EH (cell line): ENCODE data around the gene TET1.
"Not testable (repeated sequence)": the region's sequence is repeated elsewhere in the genome, so short reads cannot be mapped to it uniquely, and the experiment has no call there.

Experiments
- DNase-seq: peaks from one replicate; pipeline ENCODE4 v3.0.0-alpha.2; 2015; ENCODE audit warnings: low read depth

Gene TET1

DNA sequence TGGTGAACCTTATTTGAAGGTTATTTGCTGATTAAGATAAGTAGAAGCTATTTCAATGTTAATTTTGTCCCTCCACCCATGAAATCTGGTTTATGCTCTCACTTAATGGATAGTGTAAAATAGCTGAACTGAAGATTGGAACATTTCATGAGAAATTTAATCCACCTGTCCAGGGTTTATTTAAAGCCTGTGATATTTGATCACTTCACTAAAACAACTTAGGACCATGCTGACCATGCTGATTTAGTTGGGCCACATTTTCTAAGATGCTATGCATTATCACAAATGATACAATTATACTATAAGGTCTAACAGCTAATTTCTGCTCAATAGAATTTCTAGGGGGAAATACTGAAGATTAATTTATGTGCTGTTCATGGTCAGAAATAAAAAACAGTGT is 53.8 kb downstream of the TET1 start:
- not testable (repeated sequence) for DNase-seq

DNA sequence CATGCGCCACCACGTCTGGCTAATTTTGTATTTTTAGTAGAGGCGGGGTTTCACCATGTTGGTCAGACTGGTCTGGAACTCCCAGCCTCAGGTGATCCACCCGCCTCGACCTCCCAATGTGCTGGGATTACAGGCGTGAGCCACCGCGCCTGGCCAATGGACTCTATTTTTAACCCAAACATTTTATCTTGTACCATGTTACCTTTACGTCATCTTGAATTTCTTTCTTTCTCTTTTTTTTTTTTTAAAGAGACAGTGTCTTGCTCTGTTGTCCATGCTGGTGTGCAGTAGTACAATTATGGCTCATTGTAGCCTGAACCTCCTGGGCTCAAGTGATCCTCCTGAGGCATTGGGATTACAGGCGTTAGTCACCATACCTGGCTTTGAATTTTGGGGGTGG is 57.6 kb downstream of the TET1 start:
- not testable (repeated sequence) for DNase-seq

DNA sequence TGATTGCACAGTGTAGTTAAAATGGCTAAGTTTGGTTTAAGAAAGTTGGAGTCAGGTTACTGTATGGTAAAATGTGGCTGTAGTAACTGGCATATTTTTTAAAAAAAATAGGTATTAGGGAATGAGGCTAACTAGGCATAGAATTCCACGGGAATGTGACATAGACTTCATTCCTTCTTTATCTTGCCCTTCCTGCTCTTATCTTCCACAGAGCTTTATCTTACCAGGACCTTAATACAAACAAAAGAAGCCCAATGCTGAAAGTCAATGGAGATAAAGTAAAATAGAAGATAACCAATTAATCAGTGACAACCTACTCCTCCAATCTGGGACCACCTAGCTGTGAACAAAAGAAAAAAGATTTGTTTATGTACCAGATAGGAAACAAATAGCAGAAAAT is 58.1 kb downstream of the TET1 start:
- DNase-seq = no peak

DNA sequence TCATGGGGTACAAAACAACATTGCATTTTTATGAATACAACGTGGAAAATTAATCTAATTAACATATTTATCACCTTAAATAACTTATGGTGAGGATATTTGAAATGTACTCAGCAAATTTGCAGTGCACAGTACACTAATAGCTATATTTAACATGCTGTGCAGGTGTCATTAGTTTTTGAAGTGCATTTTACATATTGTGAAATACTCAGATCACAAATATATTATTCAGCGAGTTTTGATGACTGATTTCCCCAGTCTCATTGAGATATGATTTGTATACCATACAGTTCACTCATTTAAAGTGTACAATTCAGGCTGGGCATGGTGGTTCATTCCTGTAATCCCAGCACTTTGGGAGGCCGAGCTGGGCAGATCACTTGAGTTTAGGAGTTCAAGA is 59.5 kb downstream of the TET1 start:
- no peak for DNase-seq

DNA sequence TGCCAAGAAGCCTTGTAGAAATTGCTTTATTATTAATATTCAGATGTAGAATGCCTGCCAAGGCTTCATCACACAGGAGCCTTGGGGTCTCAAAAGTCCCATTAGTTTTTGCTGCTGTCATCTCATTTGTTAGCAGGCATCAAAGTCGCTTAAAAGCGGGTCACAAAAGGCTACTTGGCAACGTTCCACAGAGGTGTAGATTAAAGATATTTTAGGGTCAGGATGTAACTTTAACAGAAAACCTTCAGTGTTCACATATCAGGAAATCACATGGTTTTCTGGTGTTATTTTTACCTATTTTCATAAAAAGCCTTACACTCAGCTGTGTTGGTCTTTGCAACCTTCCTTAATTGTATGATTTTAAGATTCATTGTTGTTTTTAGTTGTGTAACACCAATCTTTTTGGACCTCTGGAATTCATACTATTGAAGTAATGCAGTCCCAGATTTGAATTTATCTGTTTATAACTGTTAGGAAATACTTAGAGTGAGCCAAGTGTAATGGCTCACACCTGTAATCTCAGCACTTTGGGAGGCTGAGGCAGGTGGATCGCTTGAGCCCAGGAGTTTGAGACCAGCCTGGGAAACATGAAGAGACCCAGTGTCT is 65.3 kb downstream of the TET1 start:
- peak; percentile 28 for DNase-seq

DNA sequence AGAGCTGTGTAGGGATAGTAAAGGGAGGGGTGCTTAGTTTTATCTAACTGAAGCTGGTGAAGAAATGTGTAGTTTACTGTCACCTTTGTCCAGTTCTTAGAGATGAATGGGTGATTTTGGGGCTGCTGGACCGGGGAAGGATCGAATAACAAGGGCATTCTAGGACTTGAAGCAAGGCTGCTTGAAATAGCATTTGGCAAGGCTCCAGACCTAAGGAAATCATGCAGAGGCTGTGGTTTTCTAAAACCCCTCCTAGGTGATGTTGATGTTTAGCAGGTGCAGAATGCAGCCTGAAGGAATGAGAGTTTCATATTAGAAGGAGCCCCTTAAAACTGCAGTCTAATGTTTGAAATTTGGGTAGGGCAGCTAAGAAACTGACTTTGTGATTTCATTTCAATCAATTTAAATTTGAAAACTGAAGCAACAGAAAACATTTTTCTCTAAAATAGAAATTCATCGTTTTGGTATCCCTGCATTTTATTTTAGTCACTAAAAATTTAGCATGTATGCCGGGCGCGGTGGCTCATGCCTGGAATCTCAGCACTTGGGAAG is 68.5 kb downstream of the TET1 start:
- peak; percentile 34 for DNase-seq

DNA sequence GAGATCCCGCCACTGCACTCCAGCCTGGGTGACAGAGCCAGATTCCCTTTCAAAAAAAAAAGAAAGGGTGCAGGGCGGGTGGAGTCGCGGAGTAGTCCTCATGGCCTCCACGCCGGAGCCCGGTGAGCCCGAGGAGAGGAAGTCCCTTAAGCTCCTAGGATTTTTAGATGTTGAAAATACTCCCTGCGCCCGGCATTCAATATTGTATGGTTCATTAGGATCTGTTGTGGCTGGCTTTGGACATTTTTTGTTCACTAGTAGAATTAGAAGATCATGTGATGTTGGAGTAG is 72.1 kb downstream of the TET1 start:
- not testable (repeated sequence) for DNase-seq

DNA sequence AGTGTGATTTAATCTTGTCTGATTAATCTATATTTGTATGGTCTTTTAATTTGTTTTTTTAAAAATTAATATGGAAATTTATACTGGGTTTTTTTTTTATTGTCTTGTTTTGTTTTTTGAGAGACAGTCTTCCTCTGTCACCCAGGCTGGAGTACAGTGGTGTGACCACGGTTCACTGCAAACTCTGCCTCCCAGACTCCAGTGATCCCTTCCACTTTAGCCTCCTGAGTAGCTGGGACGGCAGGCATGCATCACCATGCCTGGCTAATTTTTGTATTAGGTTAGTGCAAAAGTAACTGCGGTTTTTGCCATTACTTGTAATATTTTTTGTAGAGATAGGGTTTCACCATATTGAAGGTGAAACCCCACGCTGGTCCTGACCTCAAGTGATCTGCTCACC is 73.1 kb downstream of the TET1 start:
- DNase-seq = no peak

DNA sequence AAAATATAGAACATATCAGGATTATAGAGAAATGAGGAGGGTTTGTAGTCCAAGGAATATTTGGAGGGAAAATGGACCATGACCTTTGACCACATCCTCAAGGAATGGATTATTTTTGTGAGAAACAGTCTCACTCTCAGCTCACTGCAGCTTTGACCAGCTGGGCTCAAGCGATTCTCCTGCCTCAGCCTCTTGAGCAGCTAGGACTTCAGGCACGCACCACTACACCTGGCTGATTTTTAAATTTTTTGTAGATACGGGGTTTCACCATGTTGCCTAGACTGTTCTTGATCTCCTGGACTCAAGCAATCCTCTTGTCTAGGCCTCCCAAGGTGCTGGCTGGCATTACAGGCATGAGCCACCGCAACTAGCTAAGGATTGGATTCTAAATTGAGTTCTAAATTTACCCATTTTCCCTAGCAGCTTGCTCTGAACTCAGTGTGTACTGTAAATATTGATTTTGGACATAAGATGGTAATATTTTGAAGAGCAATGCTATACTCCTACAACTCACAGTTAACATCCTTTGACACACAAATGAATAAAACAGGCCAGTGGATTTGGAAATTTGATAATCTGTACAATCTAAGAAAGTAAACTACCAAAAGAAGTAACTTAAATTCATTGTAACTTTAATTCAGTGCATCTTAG is 73.8 kb downstream of the TET1 start:
- no peak for DNase-seq

DNA sequence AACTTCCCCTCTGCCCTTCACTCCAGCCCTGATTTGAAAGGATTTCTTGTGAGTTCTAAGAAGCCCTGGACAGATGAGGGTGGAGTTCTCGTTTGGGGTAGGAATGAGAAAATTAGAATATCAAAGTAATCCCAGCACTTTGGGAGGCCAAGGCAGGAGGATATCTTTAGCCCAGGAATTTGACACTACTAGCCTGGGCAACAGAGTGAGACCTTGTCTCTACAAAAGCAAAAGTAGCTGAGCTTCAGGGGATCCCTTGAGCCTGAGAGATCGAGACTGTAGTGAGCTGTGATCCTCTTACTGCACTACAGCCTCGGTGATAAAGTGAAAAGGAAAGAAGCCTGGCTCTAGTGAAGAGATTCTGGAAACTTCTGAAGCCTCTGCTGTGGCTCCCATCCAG is 76.2 kb downstream of the TET1 start:
- DNase-seq = no peak

DNA sequence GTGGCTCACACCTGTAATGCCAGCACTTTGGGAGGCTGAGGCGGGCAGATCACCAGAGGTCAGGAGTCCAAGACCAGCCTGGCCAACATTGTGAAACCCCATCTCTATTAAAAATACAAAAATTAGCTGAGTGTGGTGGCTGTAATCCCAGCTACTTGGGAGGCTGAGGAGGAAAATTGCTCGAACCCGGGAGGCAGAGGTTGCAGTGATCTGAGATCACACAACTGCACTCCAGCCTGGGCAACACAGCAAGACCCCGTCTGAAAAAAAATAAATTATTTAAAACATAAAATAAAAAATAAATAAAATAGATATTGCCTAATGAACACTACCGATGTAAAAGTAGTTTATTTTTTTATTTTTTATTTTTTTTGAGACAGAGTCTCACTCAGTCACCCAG is 83.4 kb downstream of the TET1 start:
- not testable (repeated sequence) for DNase-seq

DNA sequence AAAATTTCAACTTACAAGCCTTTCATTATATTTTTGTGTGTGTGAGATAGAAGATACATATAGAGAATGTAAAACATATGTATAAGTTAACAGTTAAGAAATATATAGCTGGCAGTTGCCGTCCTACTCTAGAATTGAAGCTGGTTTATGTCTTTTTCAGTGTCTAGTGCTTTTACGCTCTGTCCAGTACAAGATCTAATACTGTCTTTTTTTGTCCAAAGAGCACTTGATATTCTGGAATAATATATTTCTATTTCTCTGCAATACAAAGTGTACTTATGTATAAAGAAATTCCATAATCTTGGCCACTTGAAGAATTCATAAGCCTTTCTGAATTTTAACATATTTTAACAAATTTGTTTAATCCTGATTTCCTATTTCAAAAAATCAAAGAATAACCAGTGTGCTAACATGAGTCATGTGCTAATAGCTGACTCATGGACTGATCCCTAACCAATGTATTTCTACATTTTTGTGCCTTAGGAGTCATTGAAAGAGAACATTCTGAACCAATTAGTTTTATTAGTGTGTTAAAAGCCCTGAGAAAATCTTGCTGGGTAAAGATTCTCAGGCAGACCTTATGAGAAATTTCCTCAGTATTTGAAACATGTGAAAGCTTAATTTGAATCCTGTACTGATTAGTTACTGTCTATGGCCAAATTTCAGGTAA is 87.7 kb downstream of the TET1 start:
- peak; percentile 94 for DNase-seq

DNA sequence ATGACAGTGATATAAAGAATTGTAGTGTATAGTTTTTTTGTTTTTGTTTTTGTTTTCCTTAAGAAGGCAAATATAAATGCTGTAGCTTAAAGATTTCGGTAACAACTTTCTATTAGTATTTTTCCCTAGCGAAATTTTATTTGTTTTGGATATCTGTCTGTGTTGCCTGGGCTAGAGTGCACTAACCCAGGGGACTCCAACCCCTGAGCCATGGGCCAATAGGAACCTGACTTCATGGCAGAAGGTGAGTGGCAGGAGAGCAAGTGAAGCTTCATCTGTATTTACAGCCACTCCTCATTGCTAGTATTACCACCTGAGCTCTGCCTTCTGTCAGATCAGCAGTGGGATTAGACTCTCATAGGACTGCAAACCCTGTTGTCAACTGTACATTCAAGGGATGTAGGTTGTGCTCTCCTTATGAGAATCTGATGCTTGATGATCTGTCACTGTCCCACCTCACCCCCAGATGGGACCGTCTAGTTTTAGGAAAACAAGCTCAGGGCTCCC is 95.5 kb downstream of the TET1 start:
- DNase-seq = no peak

DNA sequence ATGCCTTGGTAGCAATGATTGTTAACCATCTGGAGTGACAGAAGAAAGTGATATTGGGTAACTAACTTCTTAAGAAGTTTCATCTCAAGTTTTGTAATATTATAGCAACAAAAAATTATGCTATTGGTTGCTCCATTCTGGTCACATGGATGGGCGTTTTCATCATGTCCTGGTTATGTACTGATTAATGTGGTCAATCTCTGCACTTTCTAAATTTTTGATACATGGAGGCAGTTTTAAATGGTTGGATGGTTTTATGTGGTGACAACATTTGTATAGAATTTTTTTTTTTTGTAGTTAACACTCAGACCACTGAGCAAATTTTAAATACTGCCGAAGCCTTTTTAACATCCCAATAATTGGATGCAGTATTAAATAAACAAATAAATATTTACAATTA is 105.7 kb downstream of the TET1 start:
- DNase-seq = peak; percentile 78

DNA sequence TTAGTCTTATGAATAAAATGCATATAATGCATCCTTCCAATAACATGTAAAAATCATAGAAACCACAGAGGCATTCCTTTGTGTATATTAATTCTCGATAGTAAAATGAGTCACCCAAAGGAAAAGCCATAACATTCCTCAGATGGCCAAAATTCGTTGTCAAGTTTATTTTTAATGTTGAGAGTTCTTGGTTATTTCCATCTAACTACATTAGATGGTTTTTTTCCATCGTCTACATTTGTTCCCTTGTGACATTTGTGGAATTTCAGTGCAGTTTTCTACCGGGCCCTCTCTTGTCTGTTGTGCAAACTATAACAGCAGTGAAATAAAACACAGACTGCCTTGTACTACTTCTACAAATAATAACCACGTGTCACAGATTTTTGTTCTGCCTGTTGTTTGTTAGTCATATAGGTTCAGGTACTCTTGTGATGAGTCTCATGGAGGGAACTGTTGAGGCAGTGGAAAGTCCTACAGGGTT is 106.2 kb downstream of the TET1 start:
- DNase-seq = peak; percentile 97

DNA sequence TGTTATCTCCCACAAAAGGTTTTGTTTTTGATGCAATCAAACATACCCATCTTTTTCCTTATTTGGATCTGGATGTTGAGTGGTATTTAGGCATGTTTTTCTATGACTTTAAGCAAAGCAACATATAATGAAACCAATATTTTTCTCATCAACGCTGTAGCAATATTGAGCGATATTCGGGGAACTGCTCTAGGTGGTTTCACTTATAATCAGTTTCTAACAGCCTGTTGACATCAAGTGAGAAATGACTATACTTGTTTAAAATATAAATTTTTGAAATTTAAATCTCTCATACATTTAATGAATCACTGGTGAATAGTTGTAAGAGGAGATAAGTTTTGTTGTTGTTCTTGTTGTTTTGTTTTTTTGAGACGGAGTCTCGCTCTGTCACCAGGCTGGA is 108.1 kb downstream of the TET1 start:
- no peak for DNase-seq

DNA sequence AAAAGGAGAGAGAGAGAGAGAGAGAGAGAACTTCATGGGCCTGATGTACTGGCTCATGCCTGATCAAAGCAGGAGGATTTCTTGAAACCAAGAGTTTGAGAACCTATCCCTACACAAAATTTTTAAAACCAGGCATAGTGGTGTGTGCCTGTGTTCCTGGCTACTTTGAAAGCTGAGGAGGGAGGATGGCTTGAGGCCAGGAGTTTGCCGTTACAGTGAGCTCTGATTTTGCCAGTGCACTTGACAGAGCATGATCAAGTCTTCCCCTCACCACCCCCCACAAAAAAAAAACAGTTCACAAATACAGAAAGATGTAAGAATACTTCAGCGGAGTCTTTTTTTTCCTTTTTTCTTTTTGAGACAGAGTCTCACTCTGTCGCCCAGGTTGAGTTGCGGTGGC is 108.8 kb downstream of the TET1 start:
- no peak for DNase-seq

DNA sequence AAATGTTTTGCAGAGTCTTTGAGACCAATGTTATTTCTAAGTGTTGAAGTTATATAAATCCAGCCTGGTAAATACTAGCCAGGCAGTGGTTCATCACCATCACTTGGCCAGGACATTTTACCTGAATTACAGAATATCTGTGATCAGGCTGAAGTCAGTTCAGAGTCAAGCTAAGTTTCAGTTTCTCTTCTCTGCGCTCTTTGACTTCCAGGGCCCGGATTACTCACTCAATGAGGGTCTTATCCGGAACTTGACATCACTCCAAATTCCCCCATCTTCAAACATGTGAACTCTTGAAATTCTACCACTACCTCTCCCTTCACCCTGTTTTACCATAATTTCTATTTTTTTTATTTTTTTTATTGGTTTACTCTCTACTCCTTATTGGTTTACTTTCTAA is 124.3 kb downstream of the TET1 start:
- DNase-seq = no peak

DNA sequence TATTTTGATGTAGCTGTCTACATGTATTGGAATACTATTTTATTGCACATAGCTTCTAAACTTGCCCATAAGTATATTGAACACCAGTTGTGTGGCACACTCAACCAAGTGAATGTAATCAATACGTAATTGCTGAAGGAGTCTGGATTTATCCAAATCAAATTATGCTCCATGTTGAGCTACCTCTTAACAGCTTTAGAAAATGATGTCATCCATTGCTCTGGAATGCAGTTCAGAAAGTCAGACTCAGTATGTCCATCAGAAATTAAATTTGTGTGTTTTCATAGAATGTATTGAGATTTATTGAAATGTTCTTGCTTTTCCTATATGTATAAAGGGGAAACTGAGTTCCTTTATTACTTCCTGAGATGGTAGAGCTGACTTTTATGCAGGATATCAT is 135.9 kb downstream of the TET1 start:
- no peak for DNase-seq

DNA sequence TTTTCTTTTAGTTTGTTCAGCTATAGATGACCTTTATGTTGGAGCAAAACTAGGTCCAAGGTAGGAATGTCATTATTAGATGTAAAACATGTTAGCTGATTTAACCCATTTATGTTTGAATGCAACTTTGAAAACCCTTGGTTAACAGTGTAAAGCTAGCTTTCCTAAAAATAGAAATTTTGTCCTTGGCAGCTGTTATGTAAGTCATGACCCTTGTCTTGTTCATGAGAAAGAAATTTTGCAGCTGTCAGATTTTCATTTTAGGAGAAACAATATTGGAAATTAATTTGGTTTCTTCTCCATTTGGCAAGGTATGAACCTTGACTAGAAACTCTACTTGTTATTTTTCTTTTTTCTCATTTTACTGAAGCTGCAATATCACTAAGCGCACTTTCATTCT is 137.0 kb downstream of the TET1 start:
- no peak for DNase-seq

DNA sequence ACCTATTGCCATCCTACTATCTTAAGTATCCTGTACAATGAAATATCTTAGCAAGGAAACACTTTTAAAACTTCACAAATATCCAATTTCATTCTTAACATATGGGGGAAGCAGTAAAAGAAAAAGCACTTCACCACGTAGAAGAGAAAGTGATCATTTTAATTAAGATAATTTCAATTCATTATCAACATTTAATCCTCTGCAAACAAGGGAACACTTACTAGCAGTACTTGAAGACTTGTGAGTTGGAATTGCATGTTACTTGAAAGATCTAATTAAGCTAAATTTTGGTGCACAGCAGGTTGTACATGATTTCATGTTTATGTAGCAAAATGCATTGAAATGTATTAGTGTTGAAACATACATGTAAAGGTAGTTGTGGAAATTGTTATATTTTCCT is 140.1 kb downstream of the TET1 start:
- no peak for DNase-seq

DNA sequence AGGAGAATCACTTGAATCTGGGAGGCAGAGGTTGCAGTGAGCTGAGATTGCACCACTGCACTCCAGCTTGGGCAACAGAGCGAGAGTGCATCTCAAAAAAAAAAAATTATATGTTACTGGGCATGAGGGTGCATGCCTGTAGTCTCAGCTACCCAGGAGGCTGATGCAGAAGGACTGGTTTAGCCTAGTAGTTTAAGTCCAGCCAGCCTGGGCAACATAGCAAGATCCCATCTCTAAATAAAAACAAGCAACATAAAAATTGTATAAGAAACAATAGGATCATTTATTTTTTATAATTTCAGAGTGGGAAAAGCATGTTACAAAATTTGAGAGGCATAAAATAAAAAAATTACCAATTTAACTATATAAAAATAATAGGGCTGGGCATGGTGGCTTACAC is 145.4 kb downstream of the TET1 start:
- DNase-seq = no peak

DNA sequence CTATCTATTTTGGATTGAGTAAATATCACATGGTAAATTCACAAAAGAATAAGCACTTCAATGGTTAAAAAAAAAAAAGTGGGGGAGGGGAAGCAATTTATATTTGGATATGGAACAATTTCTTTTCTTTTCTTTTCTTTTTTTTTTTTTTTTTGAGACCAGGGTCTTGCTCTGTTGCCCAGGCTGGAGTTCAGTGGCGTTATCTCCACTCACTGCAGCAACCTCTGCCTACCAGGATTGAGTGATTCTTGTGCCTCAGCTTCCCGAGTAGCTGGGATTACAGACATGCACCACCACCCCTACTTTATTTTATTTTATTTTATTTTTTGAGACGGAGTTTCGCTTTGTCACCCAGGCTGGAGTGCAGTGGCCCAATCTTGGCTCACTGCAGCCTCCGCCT is 148.8 kb downstream of the TET1 start:
- not testable (repeated sequence) for DNase-seq
